ENCODE measurements around the gene PRKCA. TPM values are rescaled to one million over a fixed set of nuclear protein-coding genes. Genes with fewer than 3 reads are reported as not detected.
A peak's percentile ranks its signal among the peaks of the same experiment; 100 is the strongest.

PRKCA gene
- total and polyA plus RNA-seq, 2 donors (not counting 3 experiments of a cell fraction or from before 2014, with no cell fraction given), result 7.5 to 34.2 TPM

DNA sequence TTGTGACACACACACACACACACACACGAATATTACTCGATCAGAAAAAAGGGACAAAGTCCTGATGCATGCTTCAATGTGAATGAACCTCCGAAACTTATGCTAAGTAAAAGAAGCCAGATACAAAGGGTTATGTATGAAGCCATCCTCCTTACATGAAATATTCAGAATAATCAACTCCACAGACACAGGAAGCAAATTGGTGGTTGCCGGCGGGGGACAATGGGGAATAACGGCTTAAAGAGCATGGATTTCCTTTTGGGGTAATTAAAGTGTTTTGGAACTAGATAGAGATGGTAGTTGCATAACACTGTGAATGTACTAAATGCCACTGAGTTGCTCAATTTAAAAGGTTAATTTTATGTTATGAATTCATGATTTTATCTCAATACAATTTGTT lies 524.4 kb downstream of the PRKCA start:
- no TSS peak for BruUV-seq (replicated peaks)
- dilution Hi-C loops (cut with MboI; ENCODE audit: extremely low pct_ligation_motif_present, low sequenced_read_pairs), result no loop called here

DNA sequence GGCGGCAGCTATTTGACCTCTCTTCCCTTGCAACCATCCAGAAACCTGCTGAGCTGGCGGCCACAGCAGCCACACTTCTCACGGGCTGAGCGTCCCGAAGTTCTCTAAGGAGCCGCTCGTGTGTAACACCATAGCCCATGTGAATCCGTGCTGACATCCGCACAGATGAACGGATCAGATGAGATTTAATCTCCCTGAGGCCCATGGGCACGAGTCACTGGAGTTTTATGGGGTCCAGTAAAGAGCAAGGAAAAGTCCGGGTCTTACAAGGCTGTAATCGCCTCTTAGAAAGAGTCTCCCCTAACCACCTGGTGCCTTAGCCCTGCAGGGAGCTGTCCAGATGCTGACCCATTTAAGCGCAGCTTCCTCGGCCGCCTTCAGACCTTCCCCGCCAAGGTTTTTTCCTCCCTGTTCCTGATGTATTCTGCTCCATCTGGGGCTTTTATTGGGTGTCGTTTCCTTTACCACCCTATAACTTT lies 527.0 kb downstream of the PRKCA start:
- no peak overlapping the region for H3K4me2 ChIP-seq (ENCODE audit: insufficient read depth, low read length)
- dilution Hi-C loops (cut with MboI; ENCODE audit: extremely low pct_ligation_motif_present, low sequenced_read_pairs), result no loop called here
- H3K79me2 ChIP-seq (ENCODE audit: control insufficient read depth, insufficient read depth, low read length), result no peaks in the 10 kb centered on the region
- no peak overlapping the region for H3K9ac ChIP-seq (replicated peaks; ENCODE audit: extremely low read depth, insufficient read depth, low read length)
- no peaks in the 10 kb centered on the region for H3K9me3 ChIP-seq (replicated peaks; ENCODE audit: control insufficient read depth, insufficient read depth, low read length)
- H3K9me1 ChIP-seq (replicated peaks; ENCODE audit: control insufficient read depth, extremely low read depth, insufficient read depth, low read length), result no peaks in the 10 kb centered on the region
- ChIA-PET POLR2A (no interaction called here), CTCF (interaction anchor here (1.0 to 1.2 kb wide), 2 partner anchors 14 to 29 kb away, joined by 5 read pairs; no protein-coding TSS in a partner anchor)
- FAIRE-seq, result peak; percentile 80
- no TSS peak for BruUV-seq (replicated peaks)
- no peak overlapping the region for H3K27ac ChIP-seq (ENCODE audit: insufficient read depth, low read depth, low read length)
- no peaks in the 10 kb centered on the region for H3K36me3 ChIP-seq (ENCODE audit: control insufficient read depth in 2 of 2, extremely low read depth in 1 of 2, insufficient read depth in 2 of 2, low read length in 2 of 2)
- TF ChIP-seq, protein P1, sequence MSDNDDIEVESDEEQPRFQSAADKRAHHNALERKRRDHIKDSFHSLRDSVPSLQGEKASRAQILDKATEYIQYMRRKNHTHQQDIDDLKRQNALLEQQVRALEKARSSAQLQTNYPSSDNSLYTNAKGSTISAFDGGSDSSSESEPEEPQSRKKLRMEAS (IDR thresholded peaks at IDR 0.05; ENCODE audit: insufficient read depth, insufficient read length), result no peak
- no peak for TF ChIP-seq POLR2A (IDR thresholded peaks at IDR 0.05; ENCODE audit: low read depth, low read length)
- no peak for TF ChIP-seq CTCF (IDR thresholded peaks at IDR 0.05; ENCODE audit: extremely low read depth in 1 of 2, insufficient read depth in 1 of 2, low read depth in 1 of 2, low read length in 2 of 2)
- no peak for TF ChIP-seq JUN (IDR thresholded peaks at IDR 0.05; ENCODE audit: borderline replicate concordance, insufficient read depth, insufficient read length, low read depth)
- no peak for TF ChIP-seq POLR2AphosphoS5 (IDR thresholded peaks at IDR 0.05; ENCODE audit: insufficient read depth, low read depth, low read length)
- TF ChIP-seq FOS (IDR thresholded peaks at IDR 0.05; ENCODE audit: borderline replicate concordance, insufficient read depth, low read length), result no peak
- TF ChIP-seq MYC (IDR thresholded peaks at IDR 0.05; ENCODE audit: low read depth, low read length), result no peak
- H3K4me1 ChIP-seq (ENCODE audit: control insufficient read depth, extremely low read depth, insufficient read depth, low read length), result no peaks in the 10 kb centered on the region
- no peak overlapping the region for H3K4me3 ChIP-seq (replicated peaks in 1 of 3; ENCODE audit: insufficient read depth in 1 of 3, low read depth in 1 of 3, low read length in 3 of 3)
- no peak overlapping the region for H2AFZ ChIP-seq (ENCODE audit: low read depth, low read length)
- intact Hi-C loops (cut with micrococcal nuclease), result no loop called here
- H3K27me3 ChIP-seq (ENCODE audit: control insufficient read depth in 2 of 2, insufficient read depth in 2 of 2, low read length in 2 of 2), result peaks cover 4 to 11% of the 10 kb centered on the region in 2 experiments
- DNase-seq (ENCODE audit: low read depth, low spot score), result peak; percentile 70
- no peaks in the 10 kb centered on the region for H4K20me1 ChIP-seq (replicated peaks; ENCODE audit: control insufficient read depth, extremely low read depth, insufficient read depth, low read length)

More for the DNA sequence above, 524.4 kb downstream of the PRKCA start:
- TF ChIP-seq, protein P1 (IDR thresholded peaks at IDR 0.05; ENCODE audit: insufficient read depth, insufficient read length), result no peak
- intact Hi-C loops (cut with micrococcal nuclease), result no loop called here
- H2AFZ ChIP-seq (ENCODE audit: low read depth, low read length), result no peak overlapping the region
- no peaks in the 10 kb centered on the region for H3K9me3 ChIP-seq (replicated peaks; ENCODE audit: control insufficient read depth, insufficient read depth, low read length)
- no peak overlapping the region for H3K4me2 ChIP-seq (ENCODE audit: insufficient read depth, low read length)
- peaks cover 0 to 10% of the 10 kb centered on the region in 2 experiments for H3K27me3 ChIP-seq (ENCODE audit: control insufficient read depth in 2 of 2, insufficient read depth in 2 of 2, low read length in 2 of 2)
- DNase-seq (ENCODE audit: low read depth, low spot score) (no peak), FAIRE-seq (no peak)
- H3K4me3 ChIP-seq (replicated peaks in 1 of 3; ENCODE audit: insufficient read depth in 1 of 3, low read depth in 1 of 3, low read length in 3 of 3), result no peak overlapping the region
- H3K36me3 ChIP-seq (ENCODE audit: control insufficient read depth in 2 of 2, extremely low read depth in 1 of 2, insufficient read depth in 2 of 2, low read length in 2 of 2), result no peaks in the 10 kb centered on the region
- H3K4me1 ChIP-seq (ENCODE audit: control insufficient read depth, extremely low read depth, insufficient read depth, low read length), result no peaks in the 10 kb centered on the region
- no peaks in the 10 kb centered on the region for H4K20me1 ChIP-seq (replicated peaks; ENCODE audit: control insufficient read depth, extremely low read depth, insufficient read depth, low read length)
- H3K27ac ChIP-seq (ENCODE audit: insufficient read depth, low read depth, low read length), result no peak overlapping the region
- POLR2A ChIA-PET, result no interaction called here
- no peaks in the 10 kb centered on the region for H3K9me1 ChIP-seq (replicated peaks; ENCODE audit: control insufficient read depth, extremely low read depth, insufficient read depth, low read length)
- CTCF ChIA-PET, result no interaction called here
- no peaks in the 10 kb centered on the region for H3K79me2 ChIP-seq (ENCODE audit: control insufficient read depth, insufficient read depth, low read length)
- no peak overlapping the region for H3K9ac ChIP-seq (replicated peaks; ENCODE audit: extremely low read depth, insufficient read depth, low read length)

Data from endothelial cell of umbilical vein (primary cell).